GM06990 (cell line): ENCODE data around the gene NFIA.

Experiments
- DNase-seq: peaks from one replicate; pipeline ENCODE4 v3.0.0-alpha.2; 2011; ENCODE audit not compliant: insufficient read length; ENCODE audit errors: extremely low read depth
- H3K27me3 ChIP-seq: replicated peaks from 2 replicates; pipeline ENCODE4 v1.6.0; 2011; ENCODE audit warnings: low read length; ENCODE audit not compliant: control insufficient read depth, insufficient read depth
- H3K36me3 ChIP-seq: 2 replicates; pipeline ENCODE4 v1.5.1; 2011; ENCODE audit warnings: low read length; ENCODE audit not compliant: control insufficient read depth, insufficient read depth
- H3K4me3 ChIP-seq: replicated peaks from 2 replicates; pipeline ENCODE4 v1.5.1; 2011; ENCODE audit warnings: low read depth, mild to moderate bottlenecking, control low read depth, low read length
- CTCF ChIP-seq: IDR thresholded peaks from 2 replicates; pipeline ENCODE4 v1.5.1; 2011; ENCODE audit warnings: low read length, control low read depth, mild to moderate bottlenecking, inconsistent platforms; ENCODE audit not compliant: insufficient read depth, poor library complexity, severe bottlenecking

NFIA gene

GRCh38 chr1:61301824-61302657, 219.7 kb downstream of the NFIA start:
- no peak overlapping the region for H3K4me3 ChIP-seq
- H3K36me3 ChIP-seq, result no peaks in the 10 kb centered on the region
- no peak for TF ChIP-seq CTCF
- no peaks in the 10 kb centered on the region for H3K27me3 ChIP-seq
- DNase-seq, result no peak

- H3K36me3 ChIP-seq, result no peaks in the 10 kb centered on the region
- H3K4me3 ChIP-seq, result no peak overlapping the region
- H3K27me3 ChIP-seq, result no peaks in the 10 kb centered on the region
- no peak for DNase-seq
- TF ChIP-seq CTCF, result no peak
Measured at GRCh38 chr1:61307422-61308142, 225.2 kb downstream of the NFIA start.

- H3K27me3 ChIP-seq, result no peaks in the 10 kb centered on the region
- DNase-seq, result no peak
Measured at GRCh38 chr1:61310057-61310456, 227.7 kb downstream of the NFIA start.

GRCh38 chr1:61310538-61310937, 228.2 kb downstream of the NFIA start:
- DNase-seq, result no peak
- Histone ChIP-seq H3K27me3 (no peaks in the 10 kb centered on the region), H3K4me3 (no peak overlapping the region), H3K36me3 (no peaks in the 10 kb centered on the region)
- TF ChIP-seq CTCF, result no peak

More at GRCh38 chr1:61310057-61310456, 227.7 kb downstream of the NFIA start:
- Histone ChIP-seq H3K4me3 (no peak overlapping the region), H3K36me3 (no peaks in the 10 kb centered on the region)
- no peak for TF ChIP-seq CTCF

GRCh38 chr1:61313906-61314422, 231.6 kb downstream of the NFIA start:
- Histone ChIP-seq H3K4me3 (no peak overlapping the region), H3K36me3 (no peaks in the 10 kb centered on the region), H3K27me3 (no peaks in the 10 kb centered on the region)
- no peak for DNase-seq
- TF ChIP-seq CTCF, result no peak
